Measurements from ENCODE around the gene GPR42. TPM values are rescaled to one million over a fixed set of nuclear protein-coding genes. Genes with fewer than 3 reads are reported as not detected.

Gene GPR42
- not detected for polyA plus RNA-seq

GRCh38 chr19:35370722-35371121 lies at the start of gene GPR42:
TSS of gene GPR42 (plus strand) at chr19:35371068. CDS start at chr19:35371360, 292 bp downstream.
- no peak for DNase-seq
- Mint-ChIP-seq H3K27ac (no peak within 1 kb of the TSS), H3K4me3 (no peak within 1 kb of the TSS), H3K27me3 (ENCODE audit: low read depth in 3 of 3) (peaks cover 0 to 5% (median 4%) of the 10 kb centered on the region in 3 donors), H3K4me1 (no peaks in the 10 kb centered on the region), H3K9me3 (no peaks in the 10 kb centered on the region), H3K36me3 (no peaks in the 10 kb centered on the region)

- no peak overlapping the region for H3K4me3 Mint-ChIP-seq
- no peaks in the 10 kb centered on the region for H3K9me3 Mint-ChIP-seq
- H3K36me3 Mint-ChIP-seq, result peaks cover 0 to 3% (median 0%) of the 10 kb centered on the region in 3 donors
- peaks cover 2 to 10% (median 8%) of the 10 kb centered on the region in 3 donors for H3K27me3 Mint-ChIP-seq (ENCODE audit: low read depth in 3 of 3)
- no peak for DNase-seq
- peaks cover 0 to 7% of the 10 kb centered on the region in 2 donors for H3K4me1 Mint-ChIP-seq
- no peak overlapping the region for H3K27ac Mint-ChIP-seq
These were observed 49.6 kb upstream of the GPR42 start for GRCh38 chr19:35321291-35321690.

- Mint-ChIP-seq H3K4me1 (peaks cover 0 to 7% of the 10 kb centered on the region in 2 donors), H3K36me3 (peaks cover 0 to 3% (median 0%) of the 10 kb centered on the region in 3 donors), H3K27me3 (ENCODE audit: low read depth in 3 of 3) (peaks cover 2 to 12% (median 8%) of the 10 kb centered on the region in 3 donors), H3K4me3 (no peak overlapping the region), H3K9me3 (no peaks in the 10 kb centered on the region), H3K27ac (no peak overlapping the region)
- no peak for DNase-seq
These were observed 48.9 kb upstream of the GPR42 start for GRCh38 chr19:35322014-35322413.

GRCh38 chr19:35327642-35328041 lies 43.2 kb upstream of the GPR42 start:
- no peaks in the 10 kb centered on the region for H3K4me1 Mint-ChIP-seq
- H3K27ac Mint-ChIP-seq, result no peak overlapping the region
- H3K4me3 Mint-ChIP-seq, result no peak overlapping the region
- peaks cover 11 to 13% (median 12%) of the 10 kb centered on the region in 3 donors for H3K27me3 Mint-ChIP-seq (ENCODE audit: low read depth in 3 of 3)
- no peaks in the 10 kb centered on the region for H3K36me3 Mint-ChIP-seq
- no peak for DNase-seq
- H3K9me3 Mint-ChIP-seq, result no peaks in the 10 kb centered on the region

GRCh38 chr19:35328851-35329285 lies 42.0 kb upstream of the GPR42 start, which contains the start of gene CD22:
TSS of gene CD22 (plus strand) at chr19:35329187. CDS start at chr19:35332041, 2,854 bp downstream.
- DNase-seq, result no peak
- H3K9me3 Mint-ChIP-seq, result no peaks in the 10 kb centered on the region
- no peak within 1 kb of the TSS for H3K27ac Mint-ChIP-seq
- no peak within 1 kb of the TSS for H3K4me3 Mint-ChIP-seq
- H3K36me3 Mint-ChIP-seq, result no peaks in the 10 kb centered on the region
- peaks cover 10 to 15% (median 14%) of the 10 kb centered on the region in 3 donors for H3K27me3 Mint-ChIP-seq (ENCODE audit: low read depth in 3 of 3)
- no peaks in the 10 kb centered on the region for H3K4me1 Mint-ChIP-seq

GRCh38 chr19:35329323-35329722 lies 41.5 kb upstream of the GPR42 start:
- Mint-ChIP-seq H3K9me3 (no peaks in the 10 kb centered on the region), H3K4me3 (no peak overlapping the region), H3K27ac (no peak overlapping the region), H3K27me3 (ENCODE audit: low read depth in 3 of 3) (peaks cover 10 to 14% (median 13%) of the 10 kb centered on the region in 3 donors), H3K4me1 (no peaks in the 10 kb centered on the region), H3K36me3 (no peaks in the 10 kb centered on the region)
- DNase-seq, result no peak

GRCh38 chr19:35330475-35330874 lies 40.4 kb upstream of the GPR42 start:
- no peaks in the 10 kb centered on the region for H3K4me1 Mint-ChIP-seq
- no peak overlapping the region for H3K27ac Mint-ChIP-seq
- DNase-seq, result no peak
- H3K27me3 Mint-ChIP-seq (ENCODE audit: low read depth in 3 of 3), result peaks cover 12 to 14% (median 13%) of the 10 kb centered on the region in 3 donors
- no peaks in the 10 kb centered on the region for H3K36me3 Mint-ChIP-seq
- H3K4me3 Mint-ChIP-seq, result no peak overlapping the region
- no peaks in the 10 kb centered on the region for H3K9me3 Mint-ChIP-seq

GRCh38 chr19:35331551-35332214 lies 39.2 kb upstream of the GPR42 start:
- no peak for DNase-seq
- no peak overlapping the region for H3K4me3 Mint-ChIP-seq
- H3K27me3 Mint-ChIP-seq (ENCODE audit: low read depth in 3 of 3), result peaks cover 10 to 14% (median 13%) of the 10 kb centered on the region in 3 donors
- H3K4me1 Mint-ChIP-seq, result no peaks in the 10 kb centered on the region
- H3K36me3 Mint-ChIP-seq, result no peaks in the 10 kb centered on the region
- no peak overlapping the region for H3K27ac Mint-ChIP-seq
- H3K9me3 Mint-ChIP-seq, result no peaks in the 10 kb centered on the region

GRCh38 chr19:35332817-35333216 lies 38.1 kb upstream of the GPR42 start:
- Mint-ChIP-seq H3K27me3 (ENCODE audit: low read depth in 3 of 3) (peaks cover 8 to 14% (median 10%) of the 10 kb centered on the region in 3 donors), H3K4me1 (no peaks in the 10 kb centered on the region), H3K27ac (no peak overlapping the region), H3K36me3 (no peaks in the 10 kb centered on the region), H3K9me3 (no peaks in the 10 kb centered on the region), H3K4me3 (no peak overlapping the region)
- DNase-seq, result no peak

- Mint-ChIP-seq H3K36me3 (no peaks in the 10 kb centered on the region), H3K27ac (no peak overlapping the region), H3K4me1 (no peaks in the 10 kb centered on the region), H3K4me3 (no peak overlapping the region), H3K27me3 (ENCODE audit: low read depth in 3 of 3) (peaks cover 7 to 14% (median 8%) of the 10 kb centered on the region in 3 donors), H3K9me3 (no peaks in the 10 kb centered on the region)
- DNase-seq, result no peak
These were observed 36.6 kb upstream of the GPR42 start for GRCh38 chr19:35334144-35334753.

- Mint-ChIP-seq H3K27ac (no peak overlapping the region), H3K27me3 (ENCODE audit: low read depth in 3 of 3) (peaks cover 5 to 6% (median 6%) of the 10 kb centered on the region in 3 donors), H3K9me3 (no peaks in the 10 kb centered on the region), H3K4me1 (no peaks in the 10 kb centered on the region), H3K36me3 (no peaks in the 10 kb centered on the region), H3K4me3 (no peak overlapping the region)
- DNase-seq, result no peak
These were observed 34.5 kb upstream of the GPR42 start for GRCh38 chr19:35336166-35336955.

GRCh38 chr19:35337097-35337983 lies 33.5 kb upstream of the GPR42 start:
- H3K9me3 Mint-ChIP-seq, result no peaks in the 10 kb centered on the region
- no peaks in the 10 kb centered on the region for H3K36me3 Mint-ChIP-seq
- no peak overlapping the region for H3K27ac Mint-ChIP-seq
- H3K4me3 Mint-ChIP-seq, result no peak overlapping the region
- H3K27me3 Mint-ChIP-seq (ENCODE audit: low read depth in 3 of 3), result peaks cover 5 to 7% (median 6%) of the 10 kb centered on the region in 3 donors
- no peaks in the 10 kb centered on the region for H3K4me1 Mint-ChIP-seq
- no peak for DNase-seq

- Mint-ChIP-seq H3K9me3 (no peaks in the 10 kb centered on the region), H3K4me3 (no peak overlapping the region)
These were observed 32.9 kb upstream of the GPR42 start for GRCh38 chr19:35337984-35338296.

More at GRCh38 chr19:35337984-35338296, 32.9 kb upstream of the GPR42 start:
- Mint-ChIP-seq H3K27me3 (ENCODE audit: low read depth in 3 of 3) (peaks cover 5 to 6% (median 6%) of the 10 kb centered on the region in 3 donors), H3K36me3 (no peaks in the 10 kb centered on the region), H3K4me1 (no peaks in the 10 kb centered on the region), H3K27ac (no peak overlapping the region)
- no peak for DNase-seq

All from immature natural killer cell (primary cell).